Spleen (tissue), 7 donors: ENCODE measurements around the gene CYP21A2.
"Not testable (repeated sequence)": the region's sequence is repeated elsewhere in the genome, so short reads cannot be mapped to it uniquely, and the experiment has no call there.

Experiments
- POLR2A ChIP-seq, 3 donors: fragments of 450-650 bp; IDR thresholded peaks; one replicate each; pipeline ENCODE4 v1.5.1; 2017; ENCODE audit warnings: antibody characterized with exemption in 3 of 3, mild to moderate bottlenecking in 1 of 3
- TF ChIP-seq, protein P1 (sequence below), 11 experiments: fragments of 200-600 bp in 7 of 11; fragments of 450-650 bp in 4 of 11; sonication (generic) in 4 of 11; IDR thresholded peaks in 8 of 11; conservative IDR thresholded peaks in 3 of 11; 1 replicate in 7 of 11; 2 replicates in 4 of 11; pipeline versions ENCODE4 v1.4.0 to v1.8.0; 2016 to 2021; ENCODE audit warnings: antibody characterized with exemption in 11 of 11, inconsistent platforms in 4 of 11, mild to moderate bottlenecking in 1 of 11
- donor health status: DM: no; HTN: no; CAD: no; lungs with moderate emphysema.
- donor health status: DM: no; HTN: no; CAD: no.
- donor health status: DM: no; HTN: no; CAD: no.

DNA sequence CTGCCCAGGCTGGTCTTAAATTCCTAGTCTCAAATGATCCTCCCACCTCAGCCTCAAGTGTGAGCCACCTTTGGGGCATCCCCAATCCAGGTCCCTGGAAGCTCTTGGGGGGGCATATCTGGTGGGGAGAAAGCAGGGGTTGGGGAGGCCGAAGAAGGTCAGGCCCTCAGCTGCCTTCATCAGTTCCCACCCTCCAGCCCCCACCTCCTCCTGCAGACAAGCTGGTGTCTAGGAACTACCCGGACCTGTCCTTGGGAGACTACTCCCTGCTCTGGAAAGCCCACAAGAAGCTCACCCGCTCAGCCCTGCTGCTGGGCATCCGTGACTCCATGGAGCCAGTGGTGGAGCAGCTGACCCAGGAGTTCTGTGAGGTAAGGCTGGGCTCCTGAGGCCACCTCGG, 663 bp downstream of the CYP21A2 start:
- TF ChIP-seq, protein P1, sequence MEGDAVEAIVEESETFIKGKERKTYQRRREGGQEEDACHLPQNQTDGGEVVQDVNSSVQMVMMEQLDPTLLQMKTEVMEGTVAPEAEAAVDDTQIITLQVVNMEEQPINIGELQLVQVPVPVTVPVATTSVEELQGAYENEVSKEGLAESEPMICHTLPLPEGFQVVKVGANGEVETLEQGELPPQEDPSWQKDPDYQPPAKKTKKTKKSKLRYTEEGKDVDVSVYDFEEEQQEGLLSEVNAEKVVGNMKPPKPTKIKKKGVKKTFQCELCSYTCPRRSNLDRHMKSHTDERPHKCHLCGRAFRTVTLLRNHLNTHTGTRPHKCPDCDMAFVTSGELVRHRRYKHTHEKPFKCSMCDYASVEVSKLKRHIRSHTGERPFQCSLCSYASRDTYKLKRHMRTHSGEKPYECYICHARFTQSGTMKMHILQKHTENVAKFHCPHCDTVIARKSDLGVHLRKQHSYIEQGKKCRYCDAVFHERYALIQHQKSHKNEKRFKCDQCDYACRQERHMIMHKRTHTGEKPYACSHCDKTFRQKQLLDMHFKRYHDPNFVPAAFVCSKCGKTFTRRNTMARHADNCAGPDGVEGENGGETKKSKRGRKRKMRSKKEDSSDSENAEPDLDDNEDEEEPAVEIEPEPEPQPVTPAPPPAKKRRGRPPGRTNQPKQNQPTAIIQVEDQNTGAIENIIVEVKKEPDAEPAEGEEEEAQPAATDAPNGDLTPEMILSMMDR (IDR thresholded peaks at IDR 0.05 in 8 of 11, conservative IDR thresholded peaks at IDR 0.05 in 3 of 11): not testable (repeated sequence)
- not testable (repeated sequence) for TF ChIP-seq POLR2A (IDR thresholded peaks at IDR 0.05)
